ENCODE data around the gene MED12L.

Gene MED12L

GRCh38 chr3:151275091-151275490, 189.6 kb downstream of the MED12L start:
- TF ChIP-seq CTCF (IDR thresholded peaks at IDR 0.05; ENCODE audit: low read depth, low read length) (no peak), MAX (IDR thresholded peaks at IDR 0.05; ENCODE audit: low read depth, low read length) (no peak), POLR2A (IDR thresholded peaks at IDR 0.05; ENCODE audit: extremely low read depth, insufficient read length) (no peak), MYC (IDR thresholded peaks at IDR 0.05; ENCODE audit: low read depth, low read length) (no peak)
- H3K4me3 ChIP-seq (ENCODE audit: low read depth, low read length), result no peak overlapping the region
- DNase-seq (ENCODE audit: low read depth), result no peak

- TF ChIP-seq MAX (IDR thresholded peaks at IDR 0.05; ENCODE audit: low read depth, low read length), result no peak
- TF ChIP-seq CTCF (IDR thresholded peaks at IDR 0.05; ENCODE audit: low read depth, low read length), result no peak
- TF ChIP-seq POLR2A (IDR thresholded peaks at IDR 0.05; ENCODE audit: extremely low read depth, insufficient read length), result no peak
- TF ChIP-seq MYC (IDR thresholded peaks at IDR 0.05; ENCODE audit: low read depth, low read length), result no peak
- no peak for DNase-seq (ENCODE audit: low read depth)
Measured at GRCh38 chr3:151276038-151276686, 190.7 kb downstream of the MED12L start.

GRCh38 chr3:151276687-151277042, 191.2 kb downstream of the MED12L start:
- no peak for TF ChIP-seq CTCF (IDR thresholded peaks at IDR 0.05; ENCODE audit: low read depth, low read length)
- TF ChIP-seq POLR2A (IDR thresholded peaks at IDR 0.05; ENCODE audit: extremely low read depth, insufficient read length), result no peak
- no peak for TF ChIP-seq MYC (IDR thresholded peaks at IDR 0.05; ENCODE audit: low read depth, low read length)
- TF ChIP-seq MAX (IDR thresholded peaks at IDR 0.05; ENCODE audit: low read depth, low read length), result no peak
- no peak for DNase-seq (ENCODE audit: low read depth)
- H3K4me3 ChIP-seq (ENCODE audit: low read depth, low read length), result no peak overlapping the region

More at GRCh38 chr3:151276038-151276686, 190.7 kb downstream of the MED12L start:
- H3K4me3 ChIP-seq (ENCODE audit: low read depth, low read length), result no peak overlapping the region

GRCh38 chr3:151278230-151278629, 192.8 kb downstream of the MED12L start, which contains the start of gene P2RY14:
Gene P2RY14, minus strand, starts transcription at chr3:151278542. Its CDS starts 64,226 bp downstream, at chr3:151214316.
- DNase-seq (ENCODE audit: low read depth), result peak; percentile 85

GRCh38 chr3:151281671-151282324, 196.3 kb downstream of the MED12L start:
- no peak overlapping the region for H3K4me3 ChIP-seq (ENCODE audit: low read depth, low read length)
- DNase-seq (ENCODE audit: low read depth), result no peak
- TF ChIP-seq POLR2A (IDR thresholded peaks at IDR 0.05; ENCODE audit: extremely low read depth, insufficient read length) (no peak), MAX (IDR thresholded peaks at IDR 0.05; ENCODE audit: low read depth, low read length) (no peak), CTCF (IDR thresholded peaks at IDR 0.05; ENCODE audit: low read depth, low read length) (no peak)

More at GRCh38 chr3:151278230-151278629, 192.8 kb downstream of the MED12L start, which contains the start of gene P2RY14:
- H3K4me3 ChIP-seq (ENCODE audit: low read depth, low read length), result no peak within 1 kb of the TSS
- no peak for TF ChIP-seq MYC (IDR thresholded peaks at IDR 0.05; ENCODE audit: low read depth, low read length)
- no peak for TF ChIP-seq CTCF (IDR thresholded peaks at IDR 0.05; ENCODE audit: low read depth, low read length)
- TF ChIP-seq MAX (IDR thresholded peaks at IDR 0.05; ENCODE audit: low read depth, low read length), result no peak
- TF ChIP-seq POLR2A (IDR thresholded peaks at IDR 0.05; ENCODE audit: extremely low read depth, insufficient read length), result no peak

All from NB4 (cell line).